DMS 273 (cell line): ENCODE results near the gene TAS2R30.
"Not testable (repeated sequence)": the region's sequence is repeated elsewhere in the genome, so short reads cannot be mapped to it uniquely, and the experiment has no call there.

Experiments used
- DNase-seq: peaks from one replicate; lab custom pipeline; 2025; ENCODE audit not compliant: unreplicated experiment; lab: John Stamatoyannopoulos, UW

The TAS2R30 gene

GRCh38 chr12:11130999-11131398 is 3.4 kb downstream of the TAS2R30 start:
- DNase-seq, result peak; percentile 5

GRCh38 chr12:11130382-11130781 is 4.1 kb downstream of the TAS2R30 start:
- DNase-seq, result no peak

- DNase-seq, result not testable (repeated sequence)
Measured at GRCh38 chr12:11114130-11114529, 20.3 kb downstream of the TAS2R30 start.

GRCh38 chr12:11111213-11111612 is 23.2 kb downstream of the TAS2R30 start:
- not testable (repeated sequence) for DNase-seq

GRCh38 chr12:11108862-11109261 is 25.6 kb downstream of the TAS2R30 start:
- no peak for DNase-seq

- DNase-seq, result no peak
Measured at GRCh38 chr12:11107719-11108118, 26.7 kb downstream of the TAS2R30 start.

- DNase-seq, result no peak
Measured at GRCh38 chr12:11106288-11106687, 28.2 kb downstream of the TAS2R30 start.

GRCh38 chr12:11105546-11105945 is 28.9 kb downstream of the TAS2R30 start:
- no peak for DNase-seq

GRCh38 chr12:11094910-11095309 is 39.5 kb downstream of the TAS2R30 start:
- not testable (repeated sequence) for DNase-seq

- no peak for DNase-seq
Measured at GRCh38 chr12:11092128-11092527, 42.3 kb downstream of the TAS2R30 start, which contains the start of gene TAS2R43. Gene TAS2R43 (minus strand): TSS chr12:11092313. CDS start chr12:11092229, 84 bp downstream.

GRCh38 chr12:11089246-11089645 is 45.2 kb downstream of the TAS2R30 start:
- DNase-seq, result no peak

- no peak for DNase-seq
Measured at GRCh38 chr12:11085419-11085818, 49.0 kb downstream of the TAS2R30 start.
